Measurements from ENCODE around the gene DHX38.
A peak's percentile ranks its signal among the peaks of the same experiment; 100 is the strongest.

Gene DHX38

GRCh38 chr16:72093448-72094265 lies at the start of gene DHX38, which contains the start of gene TXNL4B:
Gene DHX38 (plus strand): TSS chr16:72093847. CDS start chr16:72096158, 2,311 bp downstream.
Gene TXNL4B (minus strand): TSS chr16:72093620. CDS start chr16:72090749, 2,871 bp downstream.
- TF ChIP-seq CTCF (IDR thresholded peaks at IDR 0.05): peak; percentile 3
- peak within 1 kb of the TSS; percentile 79 for H3K27ac ChIP-seq
- H3K4me3 ChIP-seq (ENCODE audit: low read depth, low read length): peak within 1 kb of the TSS; percentile 88
- H3K27me3 ChIP-seq (ENCODE audit: control insufficient read depth, insufficient read depth, low read length): no peaks in the 10 kb centered on the region
- H3K36me3 ChIP-seq (ENCODE audit: control insufficient read depth, insufficient read depth, low read length): no peaks in the 10 kb centered on the region
- peaks cover 13% of the 10 kb centered on the region for H3K79me2 ChIP-seq
- peak within 1 kb of the TSS; percentile 80 for H2AFZ ChIP-seq
- no peaks in the 10 kb centered on the region for H3K9me3 ChIP-seq (ENCODE audit: control insufficient read depth, low read length)
- peak within 1 kb of the TSS; percentile 77 for H3K4me2 ChIP-seq (ENCODE audit: low read length)
- H3K9ac ChIP-seq: peak within 1 kb of the TSS; percentile 2
- H3K4me1 ChIP-seq: no peaks in the 10 kb centered on the region

GRCh38 chr16:72044296-72044695 lies 49.4 kb upstream of the DHX38 start:
- Histone ChIP-seq H3K27ac (peak overlapping the region; percentile 5), H3K79me2 (no peaks in the 10 kb centered on the region), H3K4me2 (ENCODE audit: low read length) (no peak overlapping the region), H3K9ac (no peak overlapping the region), H3K36me3 (ENCODE audit: control insufficient read depth, insufficient read depth, low read length) (no peaks in the 10 kb centered on the region), H3K4me3 (ENCODE audit: low read depth, low read length) (no peak overlapping the region), H3K27me3 (ENCODE audit: control insufficient read depth, insufficient read depth, low read length) (no peaks in the 10 kb centered on the region), H2AFZ (peak overlapping the region; percentile 34), H3K9me3 (ENCODE audit: control insufficient read depth, low read length) (no peaks in the 10 kb centered on the region), H3K4me1 (peaks cover 6% of the 10 kb centered on the region)
- no peak for TF ChIP-seq CTCF (IDR thresholded peaks at IDR 0.05)

GRCh38 chr16:72044825-72045359 lies 48.8 kb upstream of the DHX38 start:
- H3K9ac ChIP-seq: no peak overlapping the region
- H3K4me3 ChIP-seq (ENCODE audit: low read depth, low read length): no peak overlapping the region
- peak overlapping the region; percentile 5 for H3K27ac ChIP-seq
- H3K9me3 ChIP-seq (ENCODE audit: control insufficient read depth, low read length): no peaks in the 10 kb centered on the region
- H3K4me2 ChIP-seq (ENCODE audit: low read length): no peak overlapping the region
- H3K79me2 ChIP-seq: no peaks in the 10 kb centered on the region
- no peaks in the 10 kb centered on the region for H3K27me3 ChIP-seq (ENCODE audit: control insufficient read depth, insufficient read depth, low read length)
- H3K4me1 ChIP-seq: peaks cover 6% of the 10 kb centered on the region
- H2AFZ ChIP-seq: no peak overlapping the region
- TF ChIP-seq CTCF (IDR thresholded peaks at IDR 0.05): no peak
- H3K36me3 ChIP-seq (ENCODE audit: control insufficient read depth, insufficient read depth, low read length): no peaks in the 10 kb centered on the region

- Histone ChIP-seq H3K36me3 (ENCODE audit: control insufficient read depth, insufficient read depth, low read length) (no peaks in the 10 kb centered on the region), H3K4me3 (ENCODE audit: low read depth, low read length) (no peak overlapping the region), H3K27ac (no peak overlapping the region), H3K4me2 (ENCODE audit: low read length) (no peak overlapping the region), H3K79me2 (no peaks in the 10 kb centered on the region), H3K9me3 (ENCODE audit: control insufficient read depth, low read length) (no peaks in the 10 kb centered on the region), H3K27me3 (ENCODE audit: control insufficient read depth, insufficient read depth, low read length) (no peaks in the 10 kb centered on the region), H3K4me1 (peaks cover 6% of the 10 kb centered on the region), H2AFZ (no peak overlapping the region), H3K9ac (no peak overlapping the region)
- no peak for TF ChIP-seq CTCF (IDR thresholded peaks at IDR 0.05)
Observed at GRCh38 chr16:72049110-72049509, 44.5 kb upstream of the DHX38 start.

All from parathyroid adenoma (tissue), 2 donors.